B cell (primary cell): ENCODE measurements around the gene COL5A2. TPM values are rescaled to one million over a fixed set of nuclear protein-coding genes. Genes with fewer than 3 reads are reported as not detected.

ENCODE experiments used
- ATAC-seq: fragments of 200-7000 bp; cut with Tn5 transposase; one replicate; pipeline ENCODE4 v1.10.0; 2021; ENCODE audit warnings: low read depth, mild to moderate bottlenecking, moderate number of reproducible peaks, moderate library complexity
- CTCF ChIA-PET: fragments of 350-600 bp; sonication (Branson Sonifier 250); formaldehyde crosslinking; loops from one replicate; lab custom pipeline; 2021; ENCODE audit warnings: antibody characterized with exemption, inconsistent platforms; lab: Charles Lee
- POLR2A ChIA-PET: fragments of 350-600 bp; sonication (Branson Sonifier 250); formaldehyde crosslinking; loops from one replicate; lab custom pipeline; 2021; ENCODE audit warnings: antibody characterized with exemption; lab: Charles Lee
- DNase-seq: peaks from one replicate; pipeline ENCODE4 v3.0.0; 2013
- H2AFZ ChIP-seq: 2 replicates; pipeline ENCODE4 v1.6.1; 2012; ENCODE audit warnings: mild to moderate bottlenecking, low read depth, low read length; ENCODE audit not compliant: insufficient read depth, poor library complexity, severe bottlenecking
- H3K27ac ChIP-seq, 2 donors: 1 replicate in 1 of 2; 2 replicates in 1 of 2; pipeline ENCODE4 v1.5.1; 2012 to 2013; ENCODE audit warnings: low read length in 2 of 2, mild to moderate bottlenecking in 2 of 2, moderate library complexity in 1 of 2
- H3K27me3 ChIP-seq, 4 experiments: fragments of 200-600 bp in 1 of 4; sonication (generic) in 1 of 4; replicated peaks in 1 of 4; 1 replicate in 2 of 4; 2 replicates in 2 of 4; pipeline versions ENCODE4 v1.6.1 to v1.7.0; 2013 to 2016; ENCODE audit warnings: low read length in 3 of 4, mild to moderate bottlenecking in 2 of 4, mixed read lengths in 1 of 4, moderate library complexity in 1 of 4; ENCODE audit not compliant: insufficient read depth in 4 of 4, control insufficient read depth in 3 of 4; ENCODE audit errors: control extremely low read depth in 1 of 4
- H3K36me3 ChIP-seq, 2 experiments: replicated peaks in 1 of 2; 1 replicate in 1 of 2; 2 replicates in 1 of 2; pipeline versions ENCODE4 v1.6.1 to v1.7.1; 2013; ENCODE audit warnings: low read length in 1 of 2; ENCODE audit not compliant: insufficient read depth in 2 of 2, control insufficient read depth in 1 of 2; ENCODE audit errors: control extremely low read depth in 1 of 2, extremely low read depth in 1 of 2
- H3K4me1 ChIP-seq, 2 donors: fragments of 200-600 bp in 1 of 2; sonication (generic) in 1 of 2; 1 replicate in 1 of 2; 2 replicates in 1 of 2; pipeline versions ENCODE4 v1.5.1 to v1.6.1; 2013 to 2017; ENCODE audit warnings: low read length in 2 of 2; ENCODE audit not compliant: control insufficient read depth in 2 of 2, insufficient read depth in 2 of 2
- H3K4me2 ChIP-seq: replicated peaks from 2 replicates; pipeline ENCODE3; 2012; ENCODE audit warnings: mild to moderate bottlenecking, low read depth, low read length; ENCODE audit not compliant: poor library complexity, severe bottlenecking
- H3K4me3 ChIP-seq, 5 experiments: fragments of 200-600 bp in 1 of 5; sonication (generic) in 1 of 5; 1 replicate in 3 of 5; 2 replicates in 2 of 5; pipeline versions ENCODE4 v1.5.1 to v1.7.0; 2011 to 2016; ENCODE audit warnings: low read length in 4 of 5, mild to moderate bottlenecking in 4 of 5, low read depth in 2 of 5, control low read depth in 1 of 5, moderate library complexity in 1 of 5; ENCODE audit not compliant: insufficient read depth in 1 of 5; ENCODE audit errors: control extremely low read depth in 1 of 5, extremely low read depth in 1 of 5
- H3K79me2 ChIP-seq: fragments of 200-600 bp; sonication (generic); one replicate; pipeline ENCODE4 v1.6.0; 2016; ENCODE audit warnings: low read length; ENCODE audit not compliant: control insufficient read depth, insufficient read depth
- H3K9ac ChIP-seq: fragments of 200-600 bp; sonication (generic); 2 replicates; pipeline ENCODE4 v1.6.1; 2017; ENCODE audit warnings: mild to moderate bottlenecking, low read length, moderate library complexity
- H3K9me3 ChIP-seq, 3 donors: one replicate each; pipeline versions ENCODE4 v1.6.1 to v1.7.1; 2013; ENCODE audit warnings: low read length in 2 of 3; ENCODE audit not compliant: control insufficient read depth in 2 of 3, insufficient read depth in 1 of 3; ENCODE audit errors: control extremely low read depth in 1 of 3
- H4K20me1 ChIP-seq: 2 replicates; pipeline ENCODE4 v1.6.0; 2012; ENCODE audit warnings: mild to moderate bottlenecking, low read length; ENCODE audit not compliant: insufficient read depth, control insufficient read depth, poor library complexity, severe bottlenecking
- H3K27ac Mint-ChIP-seq: one replicate; pipeline ENCODE4 v1.8.0; 2021; ENCODE audit warnings: mixed read lengths
- H3K27me3 Mint-ChIP-seq: one replicate; pipeline ENCODE4 v1.8.0; 2021; ENCODE audit warnings: mixed read lengths
- H3K4me1 Mint-ChIP-seq: one replicate; pipeline ENCODE4 v1.8.0; 2021; ENCODE audit warnings: mixed read lengths
- H3K4me3 Mint-ChIP-seq: one replicate; pipeline ENCODE4 v1.8.0; 2021; ENCODE audit warnings: mixed read lengths
- H3K9me3 Mint-ChIP-seq: one replicate; pipeline ENCODE4 v1.8.0; 2022; ENCODE audit warnings: mixed read lengths; ENCODE audit not compliant: insufficient read depth
- CTCF ChIP-seq: fragments of 200-600 bp; IDR thresholded peaks from one replicate; pipeline ENCODE4 v1.8.0; 2022; ENCODE audit warnings: antibody characterized with exemption, mild to moderate bottlenecking
- EZH2 ChIP-seq: IDR thresholded peaks from 2 replicates; pipeline ENCODE4 v1.6.1; 2012; ENCODE audit warnings: borderline replicate concordance, low read depth, mild to moderate bottlenecking, moderate library complexity, low read length; ENCODE audit not compliant: insufficient read depth, poor library complexity, severe bottlenecking
- WGBS: methylation state at CpG from one replicate; pipeline ENCODE4 v1.1.5; 2013; ENCODE audit warnings: missing lambda C conversion rate; ENCODE audit not compliant: insufficient coverage; 5-methylcytosine and 5-hydroxymethylcytosine counted together
- intact Hi-C: fragments of 100-400 bp; cut with micrococcal nuclease; formaldehyde crosslinking; loops from one replicate; pipeline ENCODE4 v1.10.0; 2022
- polyA plus RNA-seq: library from polyadenylated mRNA; depleted of rRNA; stranded (reverse); fragments of >200 nt; gene quantifications from 2 replicates; pipeline ENCODE4 v1.2.3, GENCODE V29; 2012
- total RNA-seq, 2 donors: library from RNA; stranded (reverse); fragments of 120-200 nt in 1 of 2; gene quantifications; 1 replicate in 1 of 2; 2 replicates in 1 of 2; pipeline versions ENCODE4 v1.2.3 to v1.2.4, GENCODE V29; 2013 to 2022

Gene COL5A2
- total and polyA plus RNA-seq, 2 donors (not counting 1 experiment from before 2014, with no cell fraction given), result 0.44 to 0.45 TPM

- Mint-ChIP-seq H3K4me1 (no peaks in the 10 kb centered on the region), H3K27me3 (peaks cover 6% of the 10 kb centered on the region), H3K4me3 (no peak overlapping the region), H3K9me3 (no peaks in the 10 kb centered on the region), H3K27ac (no peak overlapping the region)
- WGBS, result no CpG with 5 or more reads among the region's 2 CpGs
- H3K4me2 ChIP-seq, result no peak overlapping the region
- CTCF ChIA-PET, result no interaction called here
- no peak overlapping the region for H3K9ac ChIP-seq
- POLR2A ChIA-PET, result no interaction called here
- no peaks in the 10 kb centered on the region for H3K79me2 ChIP-seq
- no peak overlapping the region for H2AFZ ChIP-seq
- H4K20me1 ChIP-seq, result no peaks in the 10 kb centered on the region
- ATAC-seq, result no peak
- TF ChIP-seq CTCF, result no peak
- no peaks in the 10 kb centered on the region for H3K9me3 ChIP-seq
- H3K4me1 ChIP-seq, result no peaks in the 10 kb centered on the region
- no peak for DNase-seq
- no peak overlapping the region for H3K4me3 ChIP-seq
- no peak overlapping the region for H3K27ac ChIP-seq
- intact Hi-C loops, result no loop called here
- no peaks in the 10 kb centered on the region for H3K27me3 ChIP-seq
- H3K36me3 ChIP-seq, result no peaks in the 10 kb centered on the region
Observed at GRCh38 chr2:189129971-189130370, 49.6 kb downstream of the COL5A2 start.

DNA sequence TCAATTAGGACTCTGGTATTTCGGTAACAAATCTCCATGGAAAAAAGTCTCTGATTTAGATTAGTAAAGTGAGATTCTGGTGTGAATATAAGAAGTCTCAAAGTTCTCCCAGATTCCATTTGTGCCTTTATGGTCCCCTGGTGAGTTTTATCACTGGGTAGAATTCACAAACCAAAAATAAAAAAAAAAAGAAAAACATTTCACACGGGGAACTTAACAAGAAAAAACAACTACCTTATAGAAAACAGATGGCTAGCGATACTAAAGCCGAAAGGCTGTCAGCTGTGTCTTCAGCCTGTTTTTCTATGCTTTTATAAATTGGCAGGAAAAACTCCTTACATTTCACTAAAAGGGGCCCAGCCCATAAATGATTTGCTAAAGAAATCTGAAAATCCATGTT lies 50.6 kb downstream of the COL5A2 start:
- Histone ChIP-seq H3K4me3 (no peak overlapping the region), H3K9ac (no peak overlapping the region), H3K4me1 (no peaks in the 10 kb centered on the region), H3K27ac (no peak overlapping the region), H4K20me1 (no peaks in the 10 kb centered on the region), H3K36me3 (no peaks in the 10 kb centered on the region), H2AFZ (no peak overlapping the region), H3K79me2 (no peaks in the 10 kb centered on the region), H3K27me3 (no peaks in the 10 kb centered on the region), H3K4me2 (no peak overlapping the region), H3K9me3 (no peaks in the 10 kb centered on the region)
- TF ChIP-seq EZH2, result no peak
- TF ChIP-seq CTCF, result no peak
- Mint-ChIP-seq H3K27me3 (peaks cover 6% of the 10 kb centered on the region), H3K9me3 (no peaks in the 10 kb centered on the region), H3K4me1 (no peaks in the 10 kb centered on the region), H3K27ac (no peak overlapping the region), H3K4me3 (no peak overlapping the region)
- DNase-seq, result no peak
- ChIA-PET CTCF (no interaction called here), POLR2A (no interaction called here)
- intact Hi-C loops, result no loop called here
- no CpG with 5 or more reads among the region's 4 CpGs for WGBS
- ATAC-seq, result no peak
